T-cell (primary cell): ENCODE measurements around the gene DNMT3A. TPM values are rescaled to one million over a fixed set of nuclear protein-coding genes. Genes with fewer than 3 reads are reported as not detected.

Experiments
- ATAC-seq, 4 experiments: fragments of 200-7000 bp in 3 of 4; fragments of 150-1000 bp in 1 of 4; cut with Tn5 transposase; replicated peaks in 1 of 4; 1 replicate in 3 of 4; 2 replicates in 1 of 4; pipeline ENCODE4 v1.10.0; 2021; ENCODE audit warnings: moderate library complexity in 3 of 4, mild to moderate bottlenecking in 2 of 4, moderate number of reproducible peaks in 1 of 4
- CTCF ChIA-PET, 2 donors: fragments of 300-600 bp; sonication (Branson Sonifier 250); formaldehyde crosslinking; loops; one replicate each; lab custom pipeline; 2022; ENCODE audit warnings: antibody characterized with exemption in 2 of 2; lab: Charles Lee
- POLR2A ChIA-PET, 2 donors: fragments of 300-600 bp; sonication (Branson Sonifier 250); formaldehyde crosslinking; loops; one replicate each; lab custom pipeline; 2022; ENCODE audit warnings: antibody characterized with exemption in 2 of 2; lab: Charles Lee
- DNase-seq, 35 experiments: peaks; one replicate each; pipeline versions ENCODE4 v3.0.0 to v3.0.0-alpha.2; 2013 to 2023
- H3K27ac ChIP-seq: one replicate; pipeline ENCODE4 v1.5.1; 2013; ENCODE audit warnings: low read length
- H3K27me3 ChIP-seq, 2 experiments: replicated peaks in 1 of 2; 1 replicate in 1 of 2; 2 replicates in 1 of 2; pipeline versions ENCODE4 v1.6.1 to v1.7.0; 2013; ENCODE audit warnings: low read length in 1 of 2, mixed read lengths in 1 of 2; ENCODE audit not compliant: control insufficient read depth in 2 of 2, insufficient read depth in 2 of 2; ENCODE audit errors: extremely low read depth in 1 of 2
- H3K36me3 ChIP-seq, 2 donors: 1 replicate in 1 of 2; 2 replicates in 1 of 2; pipeline versions ENCODE4 v1.6.1 to v1.7.0; 2013; ENCODE audit warnings: low read length in 1 of 2; ENCODE audit not compliant: control insufficient read depth in 2 of 2, insufficient read depth in 1 of 2; ENCODE audit errors: extremely low read depth in 1 of 2
- H3K4me1 ChIP-seq, 2 experiments: 1 replicate in 1 of 2; 2 replicates in 1 of 2; pipeline versions ENCODE4 v1.6.1 to v1.7.0; 2013; ENCODE audit warnings: low read length in 2 of 2, mixed read lengths in 1 of 2; ENCODE audit not compliant: insufficient read depth in 2 of 2, control insufficient read depth in 1 of 2; ENCODE audit errors: extremely low read depth in 1 of 2
- H3K4me3 ChIP-seq, 2 donors: 1 replicate in 1 of 2; 2 replicates in 1 of 2; pipeline versions ENCODE4 v1.5.1 to v1.7.0; 2013; ENCODE audit warnings: mild to moderate bottlenecking in 2 of 2, low read length in 1 of 2, moderate library complexity in 1 of 2; ENCODE audit not compliant: control insufficient read depth in 1 of 2; ENCODE audit errors: extremely low read depth in 1 of 2
- H3K9me3 ChIP-seq: 2 replicates; pipeline ENCODE4 v1.7.0; 2013
- H3K27ac Mint-ChIP-seq, 2 donors: one replicate each; pipeline ENCODE4 v1.8.0; 2020 to 2021; ENCODE audit warnings: mild to moderate bottlenecking in 2 of 2, mixed read lengths in 2 of 2
- H3K27me3 Mint-ChIP-seq, 2 donors: one replicate each; pipeline ENCODE4 v1.8.0; 2021 to 2022; ENCODE audit warnings: mixed read lengths in 2 of 2
- H3K36me3 Mint-ChIP-seq: one replicate; pipeline ENCODE4 v1.8.0; 2021; ENCODE audit warnings: mixed read lengths
- H3K4me1 Mint-ChIP-seq, 3 donors: one replicate each; pipeline ENCODE4 v1.8.0; 2020 to 2022; ENCODE audit warnings: mixed read lengths in 3 of 3, mild to moderate bottlenecking in 1 of 3
- H3K4me3 Mint-ChIP-seq, 3 donors: one replicate each; pipeline ENCODE4 v1.8.0; 2020 to 2022; ENCODE audit warnings: mild to moderate bottlenecking in 3 of 3, mixed read lengths in 3 of 3, moderate library complexity in 3 of 3
- H3K9me3 Mint-ChIP-seq, 3 donors: one replicate each; pipeline ENCODE4 v1.8.0; 2020 to 2022; ENCODE audit warnings: mixed read lengths in 3 of 3
- WGBS: methylation state at CpG from one replicate; pipeline ENCODE4 v1.1.5; 2013; ENCODE audit warnings: missing lambda C conversion rate; ENCODE audit not compliant: insufficient coverage; 5-methylcytosine and 5-hydroxymethylcytosine counted together
- total RNA-seq, 35 experiments: library from RNA in 6 of 35; stranded (reverse) in 6 of 35; fragments of 120-200 nt in 1 of 35; gene quantifications; one replicate each; pipeline versions ENCODE4 v1.2.1 to v1.2.4 and lab custom pipeline; 2013 to 2026

DNMT3A gene
- total RNA-seq, 5 donors from 2014 or later (not counting 1 experiment from before 2014, with no cell fraction given) = 78.7 to 125 (median 93.2) TPM

GRCh38 chr2:25339211-25339674 is 2.5 kb downstream of the DNMT3A start:
- Histone ChIP-seq H3K4me3 (no peak overlapping the region), H3K36me3 (no peaks in the 10 kb centered on the region), H3K27me3 (peaks cover 0 to 3% of the 10 kb centered on the region in 2 experiments), H3K9me3 (no peaks in the 10 kb centered on the region), H3K4me1 (peaks cover 41 to 68% of the 10 kb centered on the region in 2 experiments), H3K27ac (no peak overlapping the region)
- Mint-ChIP-seq H3K27ac (peak overlapping the region; percentile 24 to 95), H3K4me3 (peak overlapping the region; percentile 57 to 77 (median 71)), H3K36me3 (no peaks in the 10 kb centered on the region), H3K9me3 (no peaks in the 10 kb centered on the region), H3K27me3 (no peaks in the 10 kb centered on the region), H3K4me1 (peaks cover 54 to 57% (median 55%) of the 10 kb centered on the region in 3 donors)
- no peak for DNase-seq
- POLR2A ChIA-PET = no interaction called here
- CTCF ChIA-PET = interaction anchor here (1.1 to 1.4 kb wide), 2 partner anchors 30 to 66 kb away, joined by 3 to 4 read pairs; no protein-coding TSS in a partner anchor
- ATAC-seq = no peak
- 95% methylated on average over 6 of the region's 8 CpGs for WGBS

- no peak overlapping the region for H3K27ac ChIP-seq
- Mint-ChIP-seq H3K4me3 (peak overlapping the region in 2 of 3 donors; percentile 9 to 57), H3K27ac (peak overlapping the region; percentile 93 to 95), H3K36me3 (no peaks in the 10 kb centered on the region), H3K27me3 (no peaks in the 10 kb centered on the region), H3K4me1 (peaks cover 60 to 65% (median 62%) of the 10 kb centered on the region in 3 donors), H3K9me3 (no peaks in the 10 kb centered on the region)
- peaks cover 0 to 2% of the 10 kb centered on the region in 2 experiments for H3K27me3 ChIP-seq
- ATAC-seq (no peak), DNase-seq (no peak)
- H3K4me3 ChIP-seq = no peak overlapping the region
- no peaks in the 10 kb centered on the region for H3K9me3 ChIP-seq
- H3K36me3 ChIP-seq = no peaks in the 10 kb centered on the region
- peaks cover 45 to 77% of the 10 kb centered on the region in 2 experiments for H3K4me1 ChIP-seq
- ChIA-PET POLR2A (no interaction called here), CTCF (interaction anchor here in 1 of 2 donors (2.0 kb wide), 1 partner anchor 38 kb away, joined by 6 read pairs; no protein-coding TSS in a partner anchor)
- 93% methylated on average over 11 of the region's 13 CpGs for WGBS
Measured at GRCh38 chr2:25338401-25338800, 3.3 kb downstream of the DNMT3A start.

GRCh38 chr2:25337891-25338290 is 3.8 kb downstream of the DNMT3A start:
- H3K27me3 Mint-ChIP-seq = no peaks in the 10 kb centered on the region
- no peaks in the 10 kb centered on the region for H3K9me3 Mint-ChIP-seq
- H3K27ac Mint-ChIP-seq = peak overlapping the region; percentile 93 to 95
- ChIA-PET POLR2A (no interaction called here), CTCF (interaction anchor here in 1 of 2 donors (2.0 kb wide), 1 partner anchor 39 kb away, joined by 6 read pairs; no protein-coding TSS in a partner anchor)
- DNase-seq = no peak
- H3K27ac ChIP-seq = no peak overlapping the region
- H3K36me3 ChIP-seq = no peaks in the 10 kb centered on the region
- no peaks in the 10 kb centered on the region for H3K9me3 ChIP-seq
- H3K4me1 ChIP-seq = peaks cover 45 to 77% of the 10 kb centered on the region in 2 experiments
- 87% methylated on average over 4 of the region's 7 CpGs for WGBS
- H3K4me3 ChIP-seq = no peak overlapping the region
- no peaks in the 10 kb centered on the region for H3K36me3 Mint-ChIP-seq
- peaks cover 64 to 68% (median 66%) of the 10 kb centered on the region in 3 donors for H3K4me1 Mint-ChIP-seq
- H3K27me3 ChIP-seq = no peaks in the 10 kb centered on the region
- ATAC-seq = no peak
- H3K4me3 Mint-ChIP-seq = peak overlapping the region in 2 of 3 donors; percentile 11 to 57

DNA sequence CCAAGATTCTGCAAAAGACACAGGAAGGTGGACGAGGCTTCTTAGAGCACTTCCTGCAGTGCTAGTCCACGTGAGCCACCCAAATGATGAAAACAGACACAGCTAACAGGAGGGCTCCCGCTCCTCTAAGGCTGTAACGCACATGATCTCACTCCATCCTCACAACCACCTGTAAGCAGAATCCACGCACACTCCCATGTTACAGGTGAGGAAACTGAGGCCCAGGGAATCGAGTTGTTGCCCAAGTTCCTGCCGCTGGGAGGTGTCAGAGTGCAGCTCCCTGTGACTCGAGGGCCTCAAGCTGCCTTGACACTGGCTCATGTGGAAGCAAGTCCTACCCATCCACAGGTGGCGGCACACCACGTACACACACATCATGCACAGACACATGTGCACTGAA is 4.4 kb downstream of the DNMT3A start:
- H3K4me1 ChIP-seq = peaks cover 45 to 78% of the 10 kb centered on the region in 2 experiments
- 55% methylated on average over 10 of the region's 10 CpGs for WGBS
- peak in 3 of 4 experiments; percentile 21 to 42 (median 25) for ATAC-seq
- no peaks in the 10 kb centered on the region for H3K36me3 ChIP-seq
- H3K9me3 ChIP-seq = no peaks in the 10 kb centered on the region
- Mint-ChIP-seq H3K4me1 (peaks cover 70 to 72% (median 70%) of the 10 kb centered on the region in 3 donors), H3K4me3 (peak overlapping the region; percentile 14 to 57 (median 39)), H3K27ac (peak overlapping the region; percentile 93 to 95), H3K9me3 (no peaks in the 10 kb centered on the region), H3K36me3 (no peaks in the 10 kb centered on the region), H3K27me3 (no peaks in the 10 kb centered on the region)
- peak in 3 of 35 experiments; percentile 10 to 40 (median 19) for DNase-seq
- CTCF ChIA-PET = interaction anchor here (1.9 to 2.0 kb wide), 2 partner anchors 28 to 39 kb away, joined by 6 read pairs; no protein-coding TSS in a partner anchor
- H3K27ac ChIP-seq = no peak overlapping the region
- H3K27me3 ChIP-seq = no peaks in the 10 kb centered on the region
- no peak overlapping the region for H3K4me3 ChIP-seq
- POLR2A ChIA-PET = no interaction called here

DNA sequence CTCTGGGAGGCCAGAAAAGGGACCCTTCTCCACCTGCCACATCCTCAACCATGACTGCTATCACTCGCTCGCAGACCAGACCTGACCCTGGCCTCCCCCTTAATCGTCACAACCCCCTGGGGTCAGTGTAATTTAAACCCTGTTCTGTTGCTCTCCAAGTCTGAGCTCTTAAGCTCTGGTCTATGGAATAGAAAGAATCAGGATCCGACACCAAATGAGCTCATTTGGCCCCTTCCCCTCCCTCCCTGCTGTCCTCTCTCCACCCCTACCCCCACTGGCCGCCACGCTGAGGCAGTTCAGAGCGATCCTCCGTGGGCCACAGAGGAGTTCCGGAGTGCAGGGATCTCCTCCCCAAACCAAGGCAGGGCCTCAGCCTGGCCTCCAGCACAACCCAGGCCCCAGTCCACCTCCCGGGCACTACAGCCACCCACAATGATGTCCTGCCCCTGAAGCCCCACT is 5.3 kb downstream of the DNMT3A start:
- H3K27ac Mint-ChIP-seq = peak overlapping the region; percentile 93 to 95
- peaks cover 0 to under 1% of the 10 kb centered on the region in 2 donors for H3K36me3 ChIP-seq
- no peaks in the 10 kb centered on the region for H3K9me3 Mint-ChIP-seq
- CTCF ChIA-PET = interaction anchor here (1.9 to 2.0 kb wide), 2 partner anchors 27 to 40 kb away, joined by 6 read pairs; no protein-coding TSS in a partner anchor
- no peaks in the 10 kb centered on the region for H3K27me3 Mint-ChIP-seq
- peaks cover 79 to 81% (median 79%) of the 10 kb centered on the region in 3 donors for H3K4me1 Mint-ChIP-seq
- peaks cover 51 to 85% of the 10 kb centered on the region in 2 experiments for H3K4me1 ChIP-seq
- H3K9me3 ChIP-seq = no peaks in the 10 kb centered on the region
- peak overlapping the region; percentile 42 for H3K27ac ChIP-seq
- DNase-seq (no peak), ATAC-seq (no peak)
- no peak overlapping the region for H3K4me3 ChIP-seq
- POLR2A ChIA-PET = interaction anchor here in 1 of 2 donors (0.6 kb wide), 1 partner anchor 87 kb away, joined by 4 read pairs; no protein-coding TSS in a partner anchor
- whole genome bisulfite sequencing = 93% methylated on average over 7 of the region's 10 CpGs
- peak overlapping the region in 1 of 3 donors; percentile 57 for H3K4me3 Mint-ChIP-seq
- H3K36me3 Mint-ChIP-seq = no peaks in the 10 kb centered on the region
- no peaks in the 10 kb centered on the region for H3K27me3 ChIP-seq

- Histone ChIP-seq H3K4me3 (no peak overlapping the region), H3K27ac (no peak overlapping the region), H3K36me3 (peaks cover 0 to 5% of the 10 kb centered on the region in 2 donors), H3K4me1 (peaks cover 52 to 90% of the 10 kb centered on the region in 2 experiments), H3K9me3 (no peaks in the 10 kb centered on the region), H3K27me3 (no peaks in the 10 kb centered on the region)
- WGBS = 79% methylated on average over 3 of the region's 6 CpGs
- Mint-ChIP-seq H3K9me3 (no peaks in the 10 kb centered on the region), H3K27me3 (no peaks in the 10 kb centered on the region), H3K4me3 (peak overlapping the region in 1 of 3 donors; percentile 68), H3K4me1 (peaks cover 83 to 85% (median 83%) of the 10 kb centered on the region in 3 donors), H3K36me3 (peaks cover 4% of the 10 kb centered on the region), H3K27ac (peak overlapping the region in 1 of 2 donors; percentile 95)
- POLR2A ChIA-PET = interaction anchor here in 1 of 2 donors (0.6 kb wide), 2 partner anchors 86 to 762 kb away, joined by 4 to 6 read pairs; no protein-coding TSS in a partner anchor
- ATAC-seq (no peak), DNase-seq (no peak)
- CTCF ChIA-PET = interaction anchor here in 1 of 2 donors (1.9 kb wide), 1 partner anchor 27 kb away, joined by 6 read pairs; no protein-coding TSS in a partner anchor
Measured at GRCh38 chr2:25335971-25336370, 5.8 kb downstream of the DNMT3A start.
